Osteoblast (primary cell): ENCODE data around the gene COL20A1. TPM values are rescaled to one million over a fixed set of nuclear protein-coding genes. Genes with fewer than 3 reads are reported as not detected.

Experiments
- DNase-seq: peaks from one replicate; pipeline ENCODE4 v3.0.0; 2011; ENCODE audit warnings: low spot score, mixed read lengths; ENCODE audit not compliant: insufficient read length; ENCODE audit errors: missing footprints
- H2AFZ ChIP-seq: 2 replicates; pipeline ENCODE4 v1.6.0; 2011; ENCODE audit warnings: mild to moderate bottlenecking, low read length
- H3K27ac ChIP-seq: 2 replicates; pipeline ENCODE4 v1.5.1; 2011; ENCODE audit warnings: mild to moderate bottlenecking, low read depth, low read length, moderate library complexity
- H3K27me3 ChIP-seq: 2 replicates; pipeline ENCODE4 v1.6.0; 2012; ENCODE audit warnings: mild to moderate bottlenecking, control low read depth, inconsistent platforms, low read length, moderate library complexity; ENCODE audit not compliant: insufficient read depth
- H3K36me3 ChIP-seq: 2 replicates; pipeline ENCODE4 v1.5.1; 2011; ENCODE audit warnings: mild to moderate bottlenecking, low read length, control low read depth, moderate library complexity; ENCODE audit not compliant: insufficient read depth
- H3K4me1 ChIP-seq: 2 replicates; pipeline ENCODE4 v1.5.1; 2011; ENCODE audit warnings: mild to moderate bottlenecking, low read length, control low read depth, moderate library complexity; ENCODE audit not compliant: insufficient read depth
- H3K4me2 ChIP-seq: 2 replicates; pipeline ENCODE4 v1.6.0; 2011; ENCODE audit warnings: mild to moderate bottlenecking, low read length; ENCODE audit not compliant: insufficient read depth
- H3K4me3 ChIP-seq: fragments of 200-600 bp; sonication (generic); 3 replicates; pipeline ENCODE4 v1.5.1; 2012; ENCODE audit warnings: mild to moderate bottlenecking, low read length, inconsistent platforms; ENCODE audit not compliant: insufficient read depth
- H3K79me2 ChIP-seq: 2 replicates; pipeline ENCODE4 v1.6.0; 2012; ENCODE audit warnings: mild to moderate bottlenecking, low read length, control low read depth, inconsistent platforms; ENCODE audit not compliant: insufficient read depth
- H3K9me3 ChIP-seq: 2 replicates; pipeline ENCODE4 v1.5.1; 2011; ENCODE audit warnings: low read depth, low read length, control low read depth
- H4K20me1 ChIP-seq: 2 replicates; pipeline ENCODE4 v1.6.0; 2012; ENCODE audit warnings: mild to moderate bottlenecking, low read length, control low read depth; ENCODE audit not compliant: insufficient read depth
- CTCF ChIP-seq: IDR thresholded peaks from 2 replicates; pipeline ENCODE4 v1.5.1; 2011; ENCODE audit warnings: mild to moderate bottlenecking, low read depth, low read length, moderate library complexity; ENCODE audit errors: extremely low read depth
- total RNA-seq: library from RNA; depleted of rRNA; stranded (reverse); fragments of >200 nt; gene quantifications from 2 replicates; pipeline ENCODE4 v1.2.3, GENCODE V29; 2012

The COL20A1 gene
- total RNA-seq, 1 donor, result not detected

GRCh38 chr20:63287697-63288580 lies 5.0 kb upstream of the COL20A1 start:
- Histone ChIP-seq H3K79me2 (no peaks in the 10 kb centered on the region), H3K4me2 (no peak overlapping the region), H3K4me3 (no peak overlapping the region), H3K27ac (no peak overlapping the region), H3K4me1 (peaks cover 7% of the 10 kb centered on the region), H4K20me1 (peaks cover 69% of the 10 kb centered on the region), H3K9me3 (no peaks in the 10 kb centered on the region), H3K36me3 (peaks cover 39% of the 10 kb centered on the region), H2AFZ (no peak overlapping the region), H3K27me3 (no peaks in the 10 kb centered on the region)
- no peak for DNase-seq
- no peak for TF ChIP-seq CTCF

DNA sequence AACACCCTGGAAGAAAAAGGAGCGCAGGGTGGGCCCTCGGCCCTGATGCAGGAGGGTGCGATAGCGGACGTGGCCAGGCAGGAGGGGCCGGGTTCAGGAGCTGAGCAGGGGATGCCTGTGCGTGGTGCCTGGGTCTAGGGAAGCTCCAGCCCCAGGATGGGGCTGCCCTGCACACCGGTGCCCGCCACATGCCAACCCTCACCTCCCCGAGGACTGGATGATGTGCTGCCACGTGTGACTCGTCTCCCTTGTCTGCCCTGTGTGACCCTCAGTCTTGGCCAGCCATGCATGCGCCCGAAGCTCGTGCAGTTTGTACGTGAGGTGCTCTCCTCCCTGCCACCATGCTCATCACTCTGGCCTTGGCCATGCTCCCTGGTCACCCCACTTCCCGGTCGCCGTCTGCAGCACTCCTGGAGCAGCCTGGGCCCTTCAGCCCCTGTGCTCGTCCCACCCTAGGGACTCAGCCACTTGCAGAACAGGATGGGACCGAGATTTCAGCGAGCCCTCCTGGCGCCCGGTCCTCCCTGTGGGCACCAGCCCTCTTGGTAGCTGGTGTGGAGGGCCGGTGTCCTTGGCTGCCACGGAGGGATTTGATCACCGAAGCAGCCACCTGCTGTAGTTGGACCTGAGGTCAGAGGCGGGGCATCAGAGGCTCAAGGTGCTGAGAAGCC lies 4.3 kb upstream of the COL20A1 start:
- no peak for TF ChIP-seq CTCF
- peaks cover 65% of the 10 kb centered on the region for H4K20me1 ChIP-seq
- H3K27me3 ChIP-seq, result peaks cover 3% of the 10 kb centered on the region
- no peak overlapping the region for H3K27ac ChIP-seq
- H3K79me2 ChIP-seq, result no peaks in the 10 kb centered on the region
- DNase-seq, result no peak
- H3K9me3 ChIP-seq, result no peaks in the 10 kb centered on the region
- H3K4me3 ChIP-seq, result no peak overlapping the region
- H3K4me1 ChIP-seq, result peaks cover 7% of the 10 kb centered on the region
- no peak overlapping the region for H3K4me2 ChIP-seq
- H3K36me3 ChIP-seq, result peaks cover 31% of the 10 kb centered on the region
- H2AFZ ChIP-seq, result no peak overlapping the region

DNA sequence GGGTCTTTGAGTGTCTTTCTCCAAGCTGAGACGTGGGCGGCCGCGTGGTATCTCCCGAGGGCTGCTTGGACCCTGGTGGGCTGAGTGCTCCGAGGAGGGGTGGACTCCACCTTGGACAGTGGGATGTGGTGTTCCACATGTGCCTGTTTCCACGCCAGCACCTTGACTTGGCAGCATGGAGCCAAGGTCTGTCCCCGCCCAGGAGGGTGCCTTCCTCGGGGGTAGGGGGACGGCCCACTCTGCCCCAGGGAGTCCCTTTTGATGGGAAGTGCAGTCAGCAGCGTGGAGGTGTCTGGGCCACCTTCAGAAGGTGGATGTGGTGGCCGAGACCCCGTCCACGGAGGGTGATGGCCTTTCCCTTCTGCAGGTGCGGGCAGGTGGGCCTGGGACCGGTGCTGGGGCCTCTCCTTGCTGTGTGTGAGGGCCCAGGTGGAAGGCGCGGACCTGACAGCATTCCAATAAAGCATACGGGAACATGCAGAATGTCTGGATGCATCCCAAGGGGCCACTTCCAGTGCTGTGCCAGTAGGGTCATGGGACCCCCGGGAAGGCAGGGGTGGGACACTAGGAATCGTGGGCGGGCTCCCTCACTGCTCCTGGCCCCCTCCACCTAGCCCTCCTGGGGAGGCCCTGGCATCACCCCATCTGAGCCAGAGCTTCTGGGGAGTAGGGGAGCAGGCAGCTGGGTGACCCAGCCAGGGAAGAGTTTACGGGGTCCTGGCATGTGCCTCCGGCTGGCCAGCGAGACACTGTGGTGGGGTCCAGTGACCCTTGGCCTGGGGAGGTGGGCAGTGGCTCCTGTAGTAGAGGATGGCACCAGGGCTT lies 3.5 kb upstream of the COL20A1 start:
- H3K79me2 ChIP-seq, result no peaks in the 10 kb centered on the region
- TF ChIP-seq CTCF, result no peak
- H3K9me3 ChIP-seq, result no peaks in the 10 kb centered on the region
- no peak overlapping the region for H3K4me2 ChIP-seq
- H3K27me3 ChIP-seq, result peaks cover 9% of the 10 kb centered on the region
- H3K27ac ChIP-seq, result no peak overlapping the region
- H2AFZ ChIP-seq, result no peak overlapping the region
- peak; percentile 90 for DNase-seq
- H4K20me1 ChIP-seq, result peaks cover 64% of the 10 kb centered on the region
- peaks cover 24% of the 10 kb centered on the region for H3K36me3 ChIP-seq
- peaks cover 7% of the 10 kb centered on the region for H3K4me1 ChIP-seq
- H3K4me3 ChIP-seq, result no peak overlapping the region
